Fibroblast of lung (primary cell): ENCODE results near the gene MRPL49.

Source experiments
- EZH2 ChIP-seq: IDR thresholded peaks from 2 replicates; pipeline ENCODE4 v1.5.1; 2012; ENCODE audit warnings: low read length, control low read depth, mild to moderate bottlenecking; ENCODE audit errors: missing control alignments
- TF ChIP-seq, protein P1 (sequence below), 2 donors: IDR thresholded peaks in 1 of 2; conservative IDR thresholded peaks in 1 of 2; 1 replicate in 1 of 2; 2 replicates in 1 of 2; pipeline ENCODE4 v1.5.1; 2011 to 2012; ENCODE audit warnings: low read length in 2 of 2, control low read depth in 1 of 2, inconsistent platforms in 1 of 2, low read depth in 1 of 2, mild to moderate bottlenecking in 1 of 2

DNA sequence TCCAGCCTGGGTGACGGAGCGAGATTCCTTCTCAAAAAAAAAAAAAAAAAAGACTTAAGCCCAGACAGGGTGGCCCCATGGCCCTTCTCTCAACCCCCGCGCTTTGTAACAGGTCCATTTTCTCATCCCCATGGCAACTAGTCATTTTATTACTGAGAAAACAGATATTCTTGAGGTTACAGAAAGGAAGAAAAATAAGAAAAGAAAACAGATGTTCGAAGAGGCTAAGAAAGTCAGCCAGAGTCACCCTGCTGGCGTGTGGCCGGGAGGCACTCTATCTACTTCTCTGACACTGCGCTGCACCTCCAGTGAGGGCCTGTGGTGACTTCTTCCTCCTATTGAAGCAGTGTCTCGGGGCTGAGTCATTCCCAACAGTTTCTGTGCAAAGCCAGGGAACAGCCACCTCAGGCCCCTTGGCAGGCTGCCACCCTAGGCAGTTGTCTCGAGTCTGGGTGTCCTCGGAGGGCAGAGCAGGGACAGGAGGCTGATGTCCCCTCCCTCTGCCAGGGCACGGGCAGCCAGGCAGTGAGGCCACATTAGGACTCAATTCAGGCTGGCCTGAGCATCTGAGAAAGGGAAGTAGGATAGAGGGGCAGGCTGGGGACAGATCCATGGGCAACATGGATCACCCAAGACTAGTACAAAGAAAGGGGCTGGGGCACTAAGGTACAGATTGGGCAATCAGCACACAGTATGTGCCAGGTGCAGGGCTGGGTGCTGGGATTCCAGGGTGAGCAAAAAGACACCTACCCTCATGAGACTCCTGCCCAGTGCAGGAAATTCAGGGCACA lies 28.6 kb downstream of the MRPL49 start:
- TF ChIP-seq, protein P1, sequence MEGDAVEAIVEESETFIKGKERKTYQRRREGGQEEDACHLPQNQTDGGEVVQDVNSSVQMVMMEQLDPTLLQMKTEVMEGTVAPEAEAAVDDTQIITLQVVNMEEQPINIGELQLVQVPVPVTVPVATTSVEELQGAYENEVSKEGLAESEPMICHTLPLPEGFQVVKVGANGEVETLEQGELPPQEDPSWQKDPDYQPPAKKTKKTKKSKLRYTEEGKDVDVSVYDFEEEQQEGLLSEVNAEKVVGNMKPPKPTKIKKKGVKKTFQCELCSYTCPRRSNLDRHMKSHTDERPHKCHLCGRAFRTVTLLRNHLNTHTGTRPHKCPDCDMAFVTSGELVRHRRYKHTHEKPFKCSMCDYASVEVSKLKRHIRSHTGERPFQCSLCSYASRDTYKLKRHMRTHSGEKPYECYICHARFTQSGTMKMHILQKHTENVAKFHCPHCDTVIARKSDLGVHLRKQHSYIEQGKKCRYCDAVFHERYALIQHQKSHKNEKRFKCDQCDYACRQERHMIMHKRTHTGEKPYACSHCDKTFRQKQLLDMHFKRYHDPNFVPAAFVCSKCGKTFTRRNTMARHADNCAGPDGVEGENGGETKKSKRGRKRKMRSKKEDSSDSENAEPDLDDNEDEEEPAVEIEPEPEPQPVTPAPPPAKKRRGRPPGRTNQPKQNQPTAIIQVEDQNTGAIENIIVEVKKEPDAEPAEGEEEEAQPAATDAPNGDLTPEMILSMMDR (conservative IDR thresholded peaks at IDR 0.05 in 1 of 2, IDR thresholded peaks at IDR 0.05 in 1 of 2; ENCODE audit: low read depth in 1 of 2, low read length in 2 of 2) = no peak
- TF ChIP-seq EZH2 = no peak
